OCI-LY1 (cell line): Measurements from ENCODE around the gene RBM24.

Experiments
- H2AFZ ChIP-seq: fragments of 200-600 bp; sonication (generic), shearing (Covaris generic); 2 replicates; pipeline ENCODE4 v1.6.0; 2014; ENCODE audit warnings: antibody characterized with exemption, mild to moderate bottlenecking, low read length
- H3F3A ChIP-seq: fragments of 200-600 bp; sonication (generic), shearing (Covaris generic); 2 replicates; pipeline ENCODE4 v1.6.0; 2014; ENCODE audit warnings: mild to moderate bottlenecking, antibody characterized with exemption, low read length, moderate library complexity; ENCODE audit not compliant: insufficient read depth
- H3K27ac ChIP-seq: fragments of 200-600 bp; sonication (generic); 2 replicates; pipeline ENCODE4 v1.5.1; 2014; ENCODE audit warnings: low read length, mixed run types, mild to moderate bottlenecking, low read depth; ENCODE audit not compliant: poor library complexity, severe bottlenecking
- H3K27me3 ChIP-seq: fragments of 200-600 bp; sonication (generic); 2 replicates; pipeline ENCODE4 v1.6.0; 2014; ENCODE audit warnings: antibody characterized with exemption, mild to moderate bottlenecking, low read length, moderate library complexity; ENCODE audit not compliant: insufficient read depth
- H3K36me3 ChIP-seq: fragments of 200-600 bp; sonication (generic); 2 replicates; pipeline ENCODE4 v1.6.1; 2014; ENCODE audit warnings: mild to moderate bottlenecking, antibody characterized with exemption, low read length, moderate library complexity, mixed read lengths; ENCODE audit not compliant: insufficient read depth
- H3K4me1 ChIP-seq: fragments of 200-600 bp; sonication (generic); 2 replicates; pipeline ENCODE4 v1.5.1; 2014; ENCODE audit warnings: mild to moderate bottlenecking, low read length, moderate library complexity; ENCODE audit not compliant: insufficient read depth, severe bottlenecking
- H3K4me2 ChIP-seq: fragments of 200-600 bp; sonication (generic), shearing (Covaris generic); 2 replicates; pipeline ENCODE4 v1.6.1; 2014; ENCODE audit warnings: low read length
- H3K4me3 ChIP-seq: fragments of 200-600 bp; sonication (generic); 2 replicates; pipeline ENCODE4 v1.5.1; 2014; ENCODE audit warnings: low read length, low read depth, mild to moderate bottlenecking, mixed read lengths; ENCODE audit not compliant: poor library complexity, severe bottlenecking
- H3K79me2 ChIP-seq: fragments of 200-600 bp; shearing (Covaris generic); 2 replicates; pipeline ENCODE4 v1.6.1; 2016; ENCODE audit warnings: mixed run types, low read length, mixed read lengths; ENCODE audit not compliant: insufficient read depth
- H3K9ac ChIP-seq: fragments of 200-600 bp; sonication (generic), shearing (Covaris generic); 2 replicates; pipeline ENCODE4 v1.6.1; 2014; ENCODE audit warnings: mild to moderate bottlenecking, low read length, mixed read lengths
- H3K9me2 ChIP-seq: fragments of 200-600 bp; sonication (generic), shearing (Covaris generic); 2 replicates; pipeline ENCODE4 v1.6.1; 2014; ENCODE audit warnings: low read depth, mild to moderate bottlenecking, low read length, mixed read lengths
- H3K9me3 ChIP-seq: fragments of 200-600 bp; shearing (Covaris generic); 2 replicates; pipeline ENCODE4 v1.6.1; 2014; ENCODE audit warnings: low read length, mixed read lengths
- H4K20me1 ChIP-seq: fragments of 200-600 bp; sonication (generic), shearing (Covaris generic); 2 replicates; pipeline ENCODE4 v1.6.0; 2016; ENCODE audit warnings: mild to moderate bottlenecking, low read length; ENCODE audit not compliant: insufficient read depth
- CTCF ChIP-seq: fragments of 200-600 bp; sonication (generic), shearing (Covaris generic); IDR thresholded peaks from 2 replicates; pipeline ENCODE4 v1.5.1; 2017; ENCODE audit warnings: mild to moderate bottlenecking, antibody characterized with exemption, low read length, moderate library complexity, mixed read lengths
- EZH2 ChIP-seq: fragments of 200-600 bp; sonication (generic), shearing (Covaris generic); IDR thresholded peaks from 2 replicates; pipeline ENCODE4 v1.8.0; 2017; ENCODE audit warnings: borderline replicate concordance, mixed run types, mild to moderate bottlenecking, antibody characterized with exemption, low read length, moderate library complexity, mixed read lengths

RBM24 gene

GRCh38 chr6:17277256-17277655 lies 3.9 kb upstream of the RBM24 start:
- Histone ChIP-seq H3K27ac (no peak overlapping the region), H3K4me1 (no peaks in the 10 kb centered on the region), H3K9ac (no peak overlapping the region), H3K9me2 (no peaks in the 10 kb centered on the region), H3K9me3 (no peaks in the 10 kb centered on the region), H3K27me3 (no peaks in the 10 kb centered on the region), H4K20me1 (no peaks in the 10 kb centered on the region), H2AFZ (no peak overlapping the region), H3K79me2 (no peaks in the 10 kb centered on the region), H3K4me2 (no peak overlapping the region), H3K36me3 (no peaks in the 10 kb centered on the region), H3F3A (no peaks in the 10 kb centered on the region), H3K4me3 (no peak overlapping the region)
- TF ChIP-seq EZH2 (no peak), CTCF (no peak)

- Histone ChIP-seq H3K27me3 (no peaks in the 10 kb centered on the region), H3K27ac (no peak overlapping the region), H3K9me2 (no peaks in the 10 kb centered on the region), H4K20me1 (no peaks in the 10 kb centered on the region), H2AFZ (no peak overlapping the region), H3K9ac (no peak overlapping the region), H3K4me2 (no peak overlapping the region), H3K4me3 (no peak overlapping the region), H3K79me2 (no peaks in the 10 kb centered on the region), H3K9me3 (no peaks in the 10 kb centered on the region), H3F3A (no peaks in the 10 kb centered on the region), H3K4me1 (no peaks in the 10 kb centered on the region), H3K36me3 (no peaks in the 10 kb centered on the region)
- TF ChIP-seq CTCF: no peak
- no peak for TF ChIP-seq EZH2
These were observed 2.7 kb upstream of the RBM24 start for GRCh38 chr6:17278289-17279063.

GRCh38 chr6:17280138-17280537 lies 1.0 kb upstream of the RBM24 start:
- no peaks in the 10 kb centered on the region for H3K27me3 ChIP-seq
- H3K27ac ChIP-seq: no peak overlapping the region
- no peaks in the 10 kb centered on the region for H3F3A ChIP-seq
- H2AFZ ChIP-seq: no peak overlapping the region
- no peaks in the 10 kb centered on the region for H3K36me3 ChIP-seq
- H3K4me2 ChIP-seq: no peak overlapping the region
- H3K79me2 ChIP-seq: no peaks in the 10 kb centered on the region
- H3K4me3 ChIP-seq: no peak overlapping the region
- no peaks in the 10 kb centered on the region for H3K9me2 ChIP-seq
- no peak overlapping the region for H3K9ac ChIP-seq
- no peaks in the 10 kb centered on the region for H4K20me1 ChIP-seq
- no peaks in the 10 kb centered on the region for H3K9me3 ChIP-seq
- no peaks in the 10 kb centered on the region for H3K4me1 ChIP-seq
- TF ChIP-seq EZH2 (no peak), CTCF (no peak)
